Activated CD8-positive, alpha-beta memory T cell treated with anti-CD3 and anti-CD28 coated beads, Interleukin-2, amount 50 U/mL, for 1 hour (primary cell): Measurements from ENCODE around the gene MYO15B.
A peak's percentile ranks its signal among the peaks of the same experiment; 100 is the strongest.
"Not testable (repeated sequence)": the region's sequence is repeated elsewhere in the genome, so short reads cannot be mapped to it uniquely, and the experiment has no call there.

Source experiments
- DNase-seq: peaks from one replicate; pipeline ENCODE4 v3.0.0-alpha.2; 2020; ENCODE audit errors: extremely low read depth

The MYO15B gene

DNA sequence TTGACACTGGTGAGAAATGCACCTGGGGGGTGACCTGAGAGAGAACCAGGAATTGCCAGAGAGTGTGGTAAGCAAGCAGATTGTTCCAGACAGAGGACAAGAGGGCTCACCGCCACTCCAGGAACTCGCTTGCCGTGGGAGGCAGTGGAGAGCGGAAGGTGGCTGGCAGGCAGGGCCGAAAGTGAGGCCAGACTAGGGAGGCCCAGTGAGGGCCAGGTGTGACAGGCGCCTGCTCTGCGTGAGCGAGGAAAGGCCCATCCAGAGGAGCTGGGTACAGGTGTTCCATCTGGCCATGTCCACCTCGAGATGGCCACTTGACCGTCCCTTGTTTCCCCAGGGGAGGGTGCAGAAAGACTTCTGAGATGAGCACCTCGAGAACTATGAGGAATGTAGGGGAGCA, 11.9 kb upstream of the MYO15B start:
- no peak for DNase-seq

DNA sequence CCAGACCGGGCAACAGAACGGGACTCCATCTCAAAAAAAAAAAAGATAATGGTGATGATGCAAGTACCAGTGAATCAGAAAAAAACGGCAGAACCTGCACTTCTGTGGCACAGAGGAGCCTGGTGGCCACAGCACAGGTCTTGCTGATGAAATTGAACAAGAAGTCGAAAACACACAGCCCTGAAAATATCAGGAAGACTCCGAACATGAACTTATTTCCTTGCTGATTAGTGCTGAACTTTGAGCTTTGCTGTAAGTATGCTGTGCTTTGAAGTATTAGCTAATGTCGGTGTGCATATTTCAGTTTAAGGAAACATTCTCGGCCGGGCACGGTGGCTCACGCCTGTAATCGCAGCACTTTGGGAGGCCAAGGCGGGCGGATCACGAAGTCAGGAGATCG, 10.9 kb upstream of the MYO15B start:
- DNase-seq: no peak

DNA sequence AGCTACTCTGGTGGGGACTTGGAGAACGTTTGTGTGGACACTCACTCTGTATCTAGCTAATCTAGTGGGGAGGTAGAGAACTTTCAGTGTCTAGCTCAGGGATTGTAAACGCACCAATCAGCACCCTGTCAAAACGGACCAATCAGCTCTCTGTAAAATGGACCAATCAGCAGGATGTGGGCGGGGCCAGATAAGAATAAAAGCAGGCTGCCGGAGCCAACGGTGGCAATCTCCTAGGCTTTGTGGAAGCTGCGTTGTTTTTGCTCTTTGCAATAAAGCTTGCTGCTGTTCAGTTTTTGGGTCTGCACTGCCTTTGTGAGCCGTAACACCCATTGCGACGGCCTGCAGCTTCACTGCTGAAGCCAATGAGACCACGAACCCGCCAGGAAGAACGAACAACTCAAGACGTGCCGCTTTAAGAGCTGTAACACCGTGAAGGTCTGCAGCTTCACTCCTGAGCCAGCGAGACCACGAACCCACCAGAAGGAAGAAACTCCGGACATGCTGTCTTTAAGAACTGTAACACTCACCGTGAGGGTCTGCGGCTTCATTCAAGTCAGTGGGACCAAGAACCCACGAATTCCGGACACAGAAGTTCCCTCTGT, 6.4 kb upstream of the MYO15B start:
- DNase-seq: peak; percentile 45

DNA sequence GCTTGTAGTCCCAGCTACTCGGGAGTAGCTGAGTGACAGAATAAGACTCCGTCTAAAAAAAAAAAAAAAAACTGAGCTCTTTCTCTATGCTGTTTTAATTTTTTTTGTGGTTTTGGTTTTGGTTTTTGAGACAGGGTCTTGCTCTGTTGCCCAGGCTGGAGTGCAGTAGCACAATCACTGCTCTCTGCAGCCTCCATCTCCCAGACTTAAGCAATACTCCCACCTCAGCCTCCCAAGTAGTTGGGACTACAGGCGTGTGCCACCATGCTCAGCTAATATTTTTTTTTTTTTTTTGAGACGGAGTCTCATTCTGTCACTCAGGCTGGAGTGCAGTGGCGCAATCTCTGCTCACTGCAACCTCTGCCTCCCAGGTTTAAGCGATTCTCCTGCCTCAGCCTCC, 4.4 kb upstream of the MYO15B start:
- not testable (repeated sequence) for DNase-seq

DNA sequence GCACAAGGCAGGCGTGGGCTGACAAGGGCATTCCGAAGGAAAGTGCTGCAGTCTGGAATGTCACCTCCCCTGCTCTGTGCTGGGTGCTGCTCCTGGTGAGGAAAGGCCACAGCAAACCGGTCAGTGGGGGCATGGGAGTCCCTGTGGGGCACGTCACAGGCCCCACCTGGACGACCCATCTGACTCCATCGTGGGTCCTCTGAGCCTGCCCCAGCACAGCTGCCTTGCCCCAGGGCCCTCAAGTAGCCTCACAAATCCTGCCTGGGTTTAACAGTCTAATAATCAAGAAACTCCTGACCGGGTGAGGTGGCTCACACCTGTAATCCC, 2.8 kb upstream of the MYO15B start:
- no peak for DNase-seq

DNA sequence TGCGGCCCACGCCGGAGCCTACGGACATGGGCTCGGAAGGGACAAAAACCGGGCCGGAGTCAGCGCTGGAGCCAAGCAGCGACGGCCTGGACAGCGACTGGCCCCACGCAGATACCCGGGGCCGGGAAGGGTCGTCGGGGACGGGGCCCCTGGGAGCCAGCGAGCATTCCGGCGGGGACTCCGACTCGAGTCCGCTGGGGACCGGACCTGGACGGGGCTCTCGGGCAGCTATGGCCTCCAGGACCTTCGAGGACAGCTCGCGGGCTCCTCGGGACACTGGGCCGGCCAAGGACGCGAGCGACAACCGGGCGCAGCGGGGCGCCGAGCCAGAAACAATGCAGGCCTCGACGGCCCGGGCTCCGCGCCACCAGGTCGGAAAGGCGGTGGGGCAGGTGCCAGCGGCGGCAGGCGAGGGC, 1.0 kb downstream of the MYO15B start:
- no peak for DNase-seq

DNA sequence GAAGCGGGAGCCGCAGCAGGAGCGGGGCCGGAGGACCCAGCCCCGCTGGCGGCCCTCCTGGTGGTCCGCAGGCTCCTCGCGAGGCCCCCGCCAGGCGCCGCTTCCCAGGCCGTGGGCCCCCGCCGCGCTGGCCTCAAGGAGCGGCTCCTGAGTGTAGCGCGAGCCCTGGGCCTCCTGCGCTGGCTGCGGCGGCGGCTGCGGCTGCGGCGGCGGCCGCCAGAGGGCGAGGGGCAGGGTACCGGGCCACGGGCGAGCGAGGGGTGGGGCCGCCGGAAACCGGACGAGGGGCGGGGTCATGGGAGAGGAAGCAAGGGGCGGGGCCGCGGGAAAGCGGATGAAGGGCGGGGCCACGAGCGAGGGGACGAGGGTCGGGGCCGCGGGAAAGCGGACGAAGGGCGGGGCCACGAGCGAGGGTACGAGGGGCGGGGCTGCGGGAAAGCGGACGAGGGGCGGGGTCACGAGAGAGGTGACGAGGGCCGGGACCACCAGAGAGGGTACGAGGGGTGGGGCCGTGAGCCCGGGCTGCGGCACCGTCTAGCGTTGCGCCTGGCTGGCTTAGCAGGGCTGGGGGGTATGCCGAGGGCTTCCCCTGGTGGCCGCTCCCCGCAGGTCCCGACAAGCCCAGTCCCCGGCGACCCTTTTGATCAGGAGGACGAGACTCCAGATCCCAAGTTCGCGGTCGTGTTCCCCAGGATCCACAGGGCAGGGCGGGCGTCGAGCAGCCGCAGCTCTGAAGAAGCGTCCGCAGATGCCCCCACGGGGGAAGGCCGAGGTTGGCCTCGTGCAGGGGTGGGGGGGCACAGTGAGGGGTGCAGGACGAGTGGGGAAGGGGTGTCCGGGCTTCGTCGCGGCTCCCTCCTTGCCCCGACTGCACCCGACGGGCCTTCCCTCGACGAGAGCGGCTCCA, 1.7 kb downstream of the MYO15B start:
- DNase-seq: peak; percentile 62

DNA sequence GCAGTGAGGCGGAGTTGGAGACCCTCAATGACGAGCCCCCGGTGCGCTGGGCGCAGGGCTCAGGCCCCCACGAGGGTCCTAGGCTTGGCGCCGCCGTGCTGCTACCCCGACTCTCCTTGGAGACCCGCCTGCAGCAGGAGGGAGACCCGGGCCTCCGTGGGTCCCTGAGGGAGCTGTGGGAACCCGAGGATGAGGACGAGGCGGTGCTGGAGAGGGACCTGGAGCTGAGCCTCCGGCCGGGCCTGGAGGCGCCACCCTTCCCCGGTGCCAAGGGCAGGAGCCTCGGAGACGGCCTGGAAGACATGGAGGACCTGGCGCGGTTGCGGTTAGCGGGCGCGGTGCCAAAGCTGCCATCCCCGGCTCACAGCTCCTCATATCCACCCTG, 2.3 kb downstream of the MYO15B start:
- DNase-seq: no peak

DNA sequence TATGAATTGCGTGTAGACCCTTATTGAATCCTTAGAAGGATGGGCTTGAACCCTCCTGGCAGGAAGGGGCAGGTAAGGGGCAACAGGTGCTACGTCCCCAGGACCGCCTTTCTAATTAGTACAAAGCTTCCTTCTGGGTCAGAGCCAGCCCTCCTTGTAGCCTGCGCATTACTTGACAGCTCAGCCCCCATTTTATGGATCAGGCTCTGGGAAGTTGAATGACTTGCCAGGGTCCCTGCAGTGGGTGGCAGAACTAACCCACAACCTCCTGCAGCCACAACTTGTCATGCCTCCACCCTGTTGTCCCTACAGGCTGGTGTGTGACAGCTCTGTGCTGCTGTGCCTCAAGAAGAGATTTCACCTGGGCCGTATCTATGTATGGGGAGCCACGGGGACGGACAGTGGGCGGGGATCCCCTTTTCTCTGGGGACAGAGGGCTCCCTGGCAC, 2.7 kb downstream of the MYO15B start:
- DNase-seq: no peak

DNA sequence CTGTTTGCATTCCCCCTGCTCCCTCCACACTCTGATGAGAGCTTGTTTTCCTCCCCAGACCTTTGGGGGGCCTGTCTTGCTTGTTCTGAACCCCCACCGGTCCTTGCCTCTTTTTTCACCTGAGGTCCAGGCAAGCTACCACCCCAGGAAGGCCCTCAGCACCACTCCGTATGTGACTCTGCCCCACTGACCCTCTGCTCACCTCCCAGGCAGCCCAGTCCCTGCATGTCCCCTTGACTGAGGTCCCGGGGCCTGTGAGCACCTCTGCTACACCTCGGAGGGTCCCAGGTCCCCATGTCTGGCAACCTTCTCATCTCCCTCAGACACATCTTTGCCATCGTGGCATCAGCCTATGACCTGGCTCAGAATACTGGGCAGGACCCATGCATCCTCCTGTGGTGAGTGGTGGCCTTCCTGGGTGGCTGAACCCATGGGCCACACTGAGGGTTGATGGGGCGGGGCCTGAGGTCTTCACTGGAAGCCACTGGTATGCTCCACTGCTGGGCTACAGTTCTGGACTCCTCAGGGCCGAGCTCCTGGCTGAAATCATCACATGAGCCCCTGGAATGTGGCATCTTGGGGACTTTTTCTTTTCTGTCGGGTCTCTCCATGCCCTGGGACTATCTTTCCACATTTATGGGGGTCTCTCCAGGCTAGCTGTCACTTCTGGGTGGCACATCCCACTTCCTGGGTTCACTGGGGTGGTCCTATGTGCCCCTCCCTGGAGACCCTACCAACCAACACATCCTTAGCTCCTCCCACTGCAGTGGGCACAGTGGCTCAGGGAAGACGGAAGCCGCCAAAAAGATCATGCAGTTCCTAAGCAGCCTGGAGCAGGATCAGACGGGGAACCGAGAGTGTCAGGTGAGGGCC, 3.5 kb downstream of the MYO15B start:
- no peak for DNase-seq

DNA sequence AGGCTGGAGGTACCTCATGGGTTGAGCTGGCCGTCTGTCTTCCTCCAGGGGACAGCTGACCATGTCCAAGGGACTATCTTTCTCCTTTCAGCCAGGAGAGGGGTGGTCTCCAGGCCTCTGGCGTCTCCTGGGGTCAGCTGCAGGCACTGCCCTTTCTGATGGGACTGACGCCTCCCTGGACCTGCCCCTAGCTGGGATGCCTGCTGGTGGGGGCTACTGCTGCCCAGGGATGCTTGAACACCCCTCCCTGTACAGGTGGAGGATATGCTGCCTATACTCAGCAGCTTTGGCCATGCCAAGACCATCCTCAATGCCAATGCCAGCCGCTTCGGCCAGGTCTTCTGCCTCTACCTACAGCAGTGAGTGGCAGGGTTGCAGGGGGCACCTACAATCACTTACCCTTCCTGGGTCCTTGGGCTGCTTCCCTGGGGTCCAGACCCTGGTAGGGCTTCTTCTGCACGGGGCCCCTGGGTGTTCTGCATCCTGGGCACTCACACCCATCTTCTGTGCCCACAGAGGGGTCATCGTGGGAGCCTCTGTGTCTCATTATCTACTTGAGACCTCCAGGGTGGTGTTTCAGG, 4.2 kb downstream of the MYO15B start:
- no peak for DNase-seq

DNA sequence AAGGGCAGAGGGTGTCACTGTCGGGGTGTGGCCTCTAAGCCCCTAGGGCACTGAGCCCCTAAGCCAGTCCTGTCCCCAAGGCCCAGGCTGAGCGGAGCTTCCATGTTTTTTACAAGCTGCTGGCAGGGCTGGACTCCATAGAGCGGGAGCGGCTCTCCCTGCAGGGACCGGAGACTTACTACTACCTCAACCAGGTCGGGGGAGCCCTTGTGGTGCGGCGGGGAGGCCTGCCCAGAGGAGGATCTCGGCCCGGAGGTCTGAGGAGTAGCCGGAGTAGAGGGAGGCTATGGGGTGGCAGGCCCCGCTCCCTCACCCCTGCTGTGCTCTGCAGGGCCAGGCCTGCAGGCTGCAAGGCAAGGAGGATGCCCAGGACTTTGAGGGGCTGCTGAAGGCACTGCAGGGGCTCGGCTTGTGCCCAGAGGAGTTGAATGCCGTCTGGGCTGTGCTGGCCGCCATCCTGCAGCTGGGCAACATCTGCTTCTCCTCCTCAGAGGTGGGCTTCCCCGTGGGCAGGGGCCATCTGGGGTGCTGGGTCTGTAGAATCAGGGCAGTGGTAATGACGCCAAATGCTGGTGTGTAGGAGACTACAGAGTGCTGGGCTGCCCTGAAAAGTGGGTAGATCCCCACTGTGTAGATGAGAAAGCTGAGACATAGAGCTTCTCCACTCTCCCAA, 4.9 kb downstream of the MYO15B start:
- no peak for DNase-seq

DNA sequence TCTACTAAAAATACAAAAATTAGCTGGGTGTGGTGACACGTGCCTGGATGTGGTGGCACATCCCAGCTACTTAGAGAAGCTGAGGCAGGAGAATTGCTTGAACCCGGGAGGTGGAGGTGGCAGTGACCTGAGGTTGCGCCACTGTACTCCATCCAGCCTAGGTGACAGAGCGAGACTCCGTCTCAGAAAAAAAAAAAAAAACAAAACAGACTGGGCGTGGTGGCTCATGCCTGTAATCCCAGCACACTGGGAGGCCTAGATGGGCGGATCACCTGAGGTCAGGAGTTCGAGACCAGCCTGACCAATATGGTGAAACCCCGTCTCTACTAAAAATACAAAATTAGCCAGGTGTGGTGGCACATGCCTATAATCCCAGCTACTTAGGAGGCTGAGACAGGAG, 5.8 kb downstream of the MYO15B start:
- not testable (repeated sequence) for DNase-seq

DNA sequence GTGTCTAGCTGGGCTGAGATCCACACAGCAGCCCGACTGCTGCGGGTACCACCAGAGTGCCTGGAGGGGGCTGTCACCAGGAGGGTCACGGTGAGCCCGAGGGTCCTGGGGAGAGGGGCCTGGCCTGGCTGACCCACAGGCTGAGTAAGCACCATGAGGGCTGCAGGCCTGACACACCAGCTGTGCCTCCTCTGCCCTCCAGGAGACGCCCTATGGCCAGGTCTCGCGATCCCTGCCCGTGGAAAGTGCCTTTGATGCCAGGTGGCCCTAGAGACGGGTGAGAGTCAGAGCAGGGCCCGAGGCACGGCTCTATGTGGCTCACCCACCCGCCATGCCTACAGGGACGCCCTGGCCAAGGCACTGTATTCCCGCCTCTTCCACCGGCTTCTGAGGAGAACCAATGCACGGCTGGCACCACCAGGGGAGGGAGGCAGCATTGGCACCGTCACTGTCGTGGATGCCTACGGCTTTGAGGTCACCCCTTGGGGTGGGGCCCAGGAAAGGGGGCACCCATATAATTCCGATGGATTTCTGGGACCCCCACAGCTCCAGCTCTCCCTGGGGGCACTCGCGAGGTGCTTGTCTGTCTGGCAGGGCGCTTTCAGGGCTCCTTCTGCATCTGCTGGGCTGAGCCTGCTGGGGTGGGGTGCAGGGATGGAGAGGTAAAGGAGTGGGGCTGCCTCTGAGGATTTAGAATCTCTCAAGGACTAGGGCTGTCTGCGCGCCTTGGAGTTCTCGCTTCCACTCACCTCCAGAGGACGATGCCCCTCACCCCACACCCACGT, 7.1 kb downstream of the MYO15B start:
- no peak for DNase-seq

DNA sequence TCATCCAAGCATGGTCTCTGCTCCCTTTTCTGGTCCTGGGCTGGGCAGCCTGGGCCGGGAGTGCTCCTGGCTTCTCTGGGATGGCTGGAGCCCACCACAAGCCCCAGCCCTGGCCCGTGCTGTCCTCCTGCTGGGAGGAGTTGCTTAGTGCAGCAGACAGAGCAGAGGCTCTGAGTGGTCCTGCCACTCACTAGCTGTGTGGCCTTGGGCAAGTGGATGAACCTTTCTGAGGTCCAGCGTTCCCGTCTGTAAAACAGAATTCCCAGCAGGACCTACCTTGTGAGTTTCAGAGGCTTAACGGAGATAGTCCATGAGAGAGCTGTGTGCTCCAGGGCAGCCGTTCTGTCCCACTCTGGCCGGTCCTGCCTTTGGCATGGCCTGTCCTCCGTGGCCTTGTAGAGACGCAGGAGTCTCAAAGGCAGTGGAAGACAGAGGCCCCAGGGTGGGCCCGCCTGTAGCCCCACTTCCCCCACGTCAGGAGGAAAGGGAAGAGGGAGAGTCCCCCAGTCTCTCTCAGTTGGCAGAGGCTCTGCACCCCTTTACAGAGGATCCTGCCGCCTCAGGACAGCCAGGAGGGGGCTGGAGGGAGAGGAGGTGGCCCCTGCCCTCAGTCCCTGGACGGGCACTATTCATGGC, 7.8 kb downstream of the MYO15B start:
- DNase-seq: no peak

DNA sequence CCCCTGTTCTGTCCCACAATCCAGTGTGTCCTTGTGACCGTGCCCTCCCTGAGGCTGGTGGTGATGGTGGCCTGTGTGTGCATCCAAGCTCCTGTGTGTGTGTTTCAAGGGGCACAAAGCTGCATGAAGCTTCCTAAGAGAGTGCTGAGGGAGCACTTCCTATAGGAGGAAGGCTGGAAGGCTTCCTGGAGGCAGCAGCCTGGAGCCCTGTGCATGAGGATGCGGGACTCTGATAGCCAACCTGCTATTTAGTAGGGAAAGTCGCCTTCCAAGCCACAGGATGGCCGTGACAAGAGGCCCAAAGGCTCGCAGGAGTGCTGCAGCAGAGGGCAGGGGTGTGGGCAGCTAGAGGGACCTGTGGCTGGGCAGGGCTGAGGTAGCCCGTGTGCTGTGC, 8.3 kb downstream of the MYO15B start:
- no peak for DNase-seq

DNA sequence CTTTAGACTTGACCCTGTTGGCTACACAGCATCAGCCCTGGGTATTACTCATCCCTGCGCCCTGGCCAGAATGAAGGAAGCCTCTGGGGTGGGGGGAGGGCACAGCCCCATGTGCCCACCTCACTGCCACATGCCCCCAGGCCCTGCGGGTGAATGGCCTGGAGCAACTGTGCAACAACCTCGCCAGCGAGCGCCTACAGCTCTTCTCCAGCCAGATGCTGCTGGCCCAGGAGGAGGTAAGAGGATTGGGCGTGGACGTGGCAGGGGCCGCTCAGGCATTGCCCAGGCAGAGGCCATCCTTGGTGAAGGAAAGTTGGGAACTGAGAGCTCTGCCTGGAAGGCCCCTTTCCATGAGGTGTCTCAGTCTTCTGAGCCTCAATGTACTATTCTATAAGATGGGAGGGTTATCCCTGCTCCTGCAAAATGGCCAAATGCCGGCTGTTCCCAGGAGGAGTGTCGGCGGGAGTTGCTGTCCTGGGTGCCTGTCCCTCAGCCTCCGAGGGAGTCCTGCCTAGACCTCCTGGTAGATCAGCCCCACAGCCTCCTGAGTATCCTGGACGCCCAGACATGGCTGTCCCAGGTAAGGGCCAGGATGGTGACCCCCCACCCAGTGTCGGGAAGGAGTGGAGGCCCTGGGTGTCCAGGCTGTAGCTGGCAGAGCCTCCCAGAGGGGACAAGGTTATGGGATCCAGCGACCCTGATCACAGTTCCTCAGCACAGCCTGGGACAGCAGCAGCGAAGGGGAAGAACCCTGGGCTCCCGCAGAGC, 8.9 kb downstream of the MYO15B start:
- no peak for DNase-seq

DNA sequence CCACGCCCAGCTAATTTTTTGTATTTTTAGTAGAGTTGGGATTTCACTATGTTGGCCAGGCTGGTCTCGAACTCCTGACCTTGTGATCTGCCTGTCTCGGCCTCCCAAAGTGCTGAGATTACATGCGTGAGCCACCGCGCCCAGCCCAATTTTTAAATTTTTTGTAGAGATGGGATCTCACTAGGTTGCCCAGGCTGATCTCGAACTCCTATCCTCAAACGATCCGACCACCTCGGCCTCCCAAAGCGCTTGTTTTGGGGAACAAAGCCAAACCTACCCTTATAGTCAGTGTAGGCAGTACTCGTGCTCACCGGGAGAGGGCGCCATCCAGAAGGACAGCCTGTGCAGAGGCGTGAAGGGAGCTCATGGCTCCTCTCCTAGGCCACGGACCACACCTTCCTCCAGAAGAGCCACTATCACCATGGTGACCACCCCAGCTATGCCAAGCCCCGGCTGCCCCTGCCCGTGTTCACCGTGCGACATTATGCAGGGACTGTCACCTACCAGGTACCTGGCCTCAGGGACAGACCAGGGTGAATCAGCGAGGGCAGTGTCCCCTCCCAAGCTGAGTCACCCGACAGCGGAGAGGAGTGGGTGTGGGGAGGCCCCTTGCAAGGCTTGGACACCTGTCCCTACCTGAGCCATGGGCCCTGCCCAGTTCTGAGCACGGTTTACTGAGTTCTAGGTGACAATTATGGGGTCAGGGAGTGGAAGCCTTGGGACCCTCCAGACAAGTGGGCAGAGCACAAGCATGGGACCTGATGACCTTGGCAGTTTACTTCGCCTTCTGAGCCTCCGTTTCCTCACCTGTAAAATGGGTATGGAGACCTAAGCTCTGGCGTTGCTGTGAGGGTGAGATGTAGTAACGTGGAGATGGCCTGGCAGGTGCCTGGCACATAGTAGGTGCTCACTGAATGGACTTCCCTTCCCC, 13.7 kb downstream of the MYO15B start:
- DNase-seq: no peak
